HEK293 (cell line): Measurements from ENCODE around the gene LAMTOR2.

Source experiments
- BCL11A ChIP-seq: fragments of 450-650 bp; formaldehyde crosslinking; IDR thresholded peaks from 2 replicates; pipeline ENCODE4 v1.5.1; 2016; ENCODE audit warnings: low read depth, missing biosample characterization, missing genetic modification characterization
- MEIS1 ChIP-seq: sonication (generic); formaldehyde crosslinking; IDR thresholded peaks from 2 replicates; pipeline ENCODE4 v1.8.1; 2022; ENCODE audit warnings: missing genetic modification reagents, mild to moderate bottlenecking, borderline replicate concordance
- RBAK ChIP-seq: fragments of 450-650 bp; formaldehyde crosslinking; IDR thresholded peaks from 2 replicates; pipeline ENCODE4 v1.5.1; 2016; ENCODE audit warnings: missing biosample characterization, missing genetic modification characterization
- REST ChIP-seq: fragments of 450-650 bp; formaldehyde crosslinking; IDR thresholded peaks from 2 replicates; pipeline ENCODE4 v1.5.1; 2016; ENCODE audit warnings: missing biosample characterization, missing genetic modification characterization
- SP7 ChIP-seq: fragments of 450-650 bp; formaldehyde crosslinking; IDR thresholded peaks from 2 replicates; pipeline ENCODE4 v1.5.1; 2016; ENCODE audit warnings: missing biosample characterization, missing genetic modification characterization
- ZBTB20 ChIP-seq: fragments of 450-650 bp; formaldehyde crosslinking; IDR thresholded peaks from 2 replicates; pipeline ENCODE4 v1.5.1; 2016; ENCODE audit warnings: missing biosample characterization, missing genetic modification characterization
- ZBTB49 ChIP-seq: fragments of 450-650 bp; formaldehyde crosslinking; IDR thresholded peaks from 2 replicates; pipeline ENCODE4 v1.5.1; 2016; ENCODE audit warnings: missing biosample characterization, missing genetic modification characterization, low read depth
- ZBTB7A ChIP-seq: fragments of 450-650 bp; formaldehyde crosslinking; IDR thresholded peaks from 2 replicates; pipeline ENCODE4 v1.5.1; 2016; ENCODE audit warnings: low read depth, missing biosample characterization, missing genetic modification characterization
- ZBTB8A ChIP-seq: fragments of 450-650 bp; formaldehyde crosslinking; IDR thresholded peaks from 2 replicates; pipeline ENCODE4 v1.5.1; 2016; ENCODE audit warnings: missing biosample characterization, missing genetic modification characterization
- ZFHX2 ChIP-seq: fragments of 450-650 bp; formaldehyde crosslinking; conservative IDR thresholded peaks from 2 replicates; pipeline ENCODE4 v1.5.1; 2016; ENCODE audit warnings: missing biosample characterization, missing genetic modification characterization
- ZFP3 ChIP-seq: fragments of 450-650 bp; formaldehyde crosslinking; IDR thresholded peaks from 2 replicates; pipeline ENCODE4 v1.5.1; 2016; ENCODE audit warnings: low read depth, missing biosample characterization, missing genetic modification characterization
- ZFP69B ChIP-seq: fragments of 450-650 bp; formaldehyde crosslinking; IDR thresholded peaks from 2 replicates; pipeline ENCODE4 v1.5.1; 2016; ENCODE audit warnings: missing biosample characterization, missing genetic modification characterization
- ZNF132 ChIP-seq: fragments of 450-650 bp; formaldehyde crosslinking; IDR thresholded peaks from 2 replicates; pipeline ENCODE4 v1.5.1; 2017; ENCODE audit warnings: missing biosample characterization, missing genetic modification characterization, borderline replicate concordance
- ZNF148 ChIP-seq: fragments of 450-650 bp; formaldehyde crosslinking; IDR thresholded peaks from 2 replicates; pipeline ENCODE4 v1.5.0; 2017; ENCODE audit warnings: missing biosample characterization, missing genetic modification characterization, borderline replicate concordance
- ZNF354C ChIP-seq: fragments of 450-650 bp; formaldehyde crosslinking; IDR thresholded peaks from 2 replicates; pipeline ENCODE4 v1.5.1; 2016; ENCODE audit warnings: missing biosample characterization, missing genetic modification characterization, low read depth, borderline replicate concordance
- ZNF391 ChIP-seq: fragments of 450-650 bp; formaldehyde crosslinking; IDR thresholded peaks from 2 replicates; pipeline ENCODE4 v1.5.1; 2016; ENCODE audit warnings: low read depth, missing biosample characterization, missing genetic modification characterization, borderline replicate concordance
- ZNF449 ChIP-seq: fragments of 450-650 bp; formaldehyde crosslinking; IDR thresholded peaks from 2 replicates; pipeline ENCODE4 v1.5.1; 2017; ENCODE audit warnings: missing biosample characterization, mild to moderate bottlenecking, missing genetic modification characterization, moderate library complexity
- ZNF555 ChIP-seq: fragments of 450-650 bp; formaldehyde crosslinking; conservative IDR thresholded peaks from 2 replicates; pipeline ENCODE4 v1.5.1; 2017; ENCODE audit warnings: missing biosample characterization, mild to moderate bottlenecking, missing genetic modification characterization, inconsistent platforms
- ZNF654 ChIP-seq: fragments of 450-650 bp; formaldehyde crosslinking; IDR thresholded peaks from 2 replicates; pipeline ENCODE4 v1.5.1; 2016; ENCODE audit warnings: low read depth, missing biosample characterization, missing genetic modification characterization
- ZNF660 ChIP-seq: fragments of 450-650 bp; IDR thresholded peaks from 2 replicates; pipeline ENCODE4 v1.5.1; 2018; ENCODE audit warnings: missing biosample characterization, mild to moderate bottlenecking, missing genetic modification characterization
- ZNF768 ChIP-seq: fragments of 450-650 bp; formaldehyde crosslinking; IDR thresholded peaks from 2 replicates; pipeline ENCODE4 v1.5.1; 2018; ENCODE audit warnings: missing biosample characterization, mild to moderate bottlenecking, missing genetic modification characterization
- ZNF785 ChIP-seq: fragments of 450-650 bp; formaldehyde crosslinking; IDR thresholded peaks from 2 replicates; pipeline ENCODE4 v1.5.1; 2016; ENCODE audit warnings: missing biosample characterization, missing genetic modification characterization
- ZNF791 ChIP-seq: fragments of 450-650 bp; formaldehyde crosslinking; IDR thresholded peaks from 2 replicates; pipeline ENCODE4 v1.5.1; 2016; ENCODE audit warnings: missing biosample characterization, missing genetic modification characterization
- ZNF843 ChIP-seq: fragments of 450-650 bp; formaldehyde crosslinking; IDR thresholded peaks from 2 replicates; pipeline ENCODE4 v1.5.1; 2016; ENCODE audit warnings: missing biosample characterization, missing genetic modification characterization
- ZSCAN23 ChIP-seq: fragments of 450-650 bp; formaldehyde crosslinking; IDR thresholded peaks from 2 replicates; pipeline ENCODE4 v1.5.1; 2016; ENCODE audit warnings: missing biosample characterization, missing genetic modification characterization
- ZSCAN5A ChIP-seq: fragments of 450-650 bp; formaldehyde crosslinking; IDR thresholded peaks from 2 replicates; pipeline ENCODE4 v1.5.1; 2016; ENCODE audit warnings: missing biosample characterization, missing genetic modification characterization
- TF ChIP-seq, protein P1 (sequence below): fragments of 450-650 bp; formaldehyde crosslinking; IDR thresholded peaks from 2 replicates; pipeline ENCODE4 v1.5.1; 2016; ENCODE audit warnings: missing biosample characterization, missing genetic modification characterization

Gene LAMTOR2

GRCh38 chr1:156082309-156083091 lies 27.9 kb downstream of the LAMTOR2 start, which contains the start of gene MEX3A (continued):
- TF ChIP-seq ZNF785 (tag by site-specific recombination), result no peak
- no peak for TF ChIP-seq ZNF391
- TF ChIP-seq ZNF555 (tag by site-specific recombination), result no peak
- TF ChIP-seq ZBTB20, result peak; percentile 59
- TF ChIP-seq ZNF354C, result no peak
- no peak for TF ChIP-seq ZFHX2 (tag by site-specific recombination)
- TF ChIP-seq ZBTB7A (tag by site-specific recombination), result peak; percentile 87
- no peak for TF ChIP-seq REST (tag by site-specific recombination)
- TF ChIP-seq ZBTB8A (tag by site-specific recombination), result 0 out of 2 replicates have a peak, but pooled peaks have one; percentile 14
- no peak for TF ChIP-seq ZBTB49
- TF ChIP-seq ZSCAN23, result no peak
- no peak for TF ChIP-seq SP7 (tag by site-specific recombination)
- no peak for TF ChIP-seq ZSCAN5A (tag by site-specific recombination)
- TF ChIP-seq ZFP69B, result peak; percentile 47; the same call in 1 of the 2 replicates
- 0 out of 2 replicates have a peak, but pooled peaks have one; percentile 33 for TF ChIP-seq BCL11A (tag by site-specific recombination)
- TF ChIP-seq MEIS1 (CRISPR knock-in tag), result no peak
- no peak for TF ChIP-seq ZNF791
- TF ChIP-seq ZNF843, result no peak
- no peak for TF ChIP-seq ZFP3 (tag by site-specific recombination)
- no peak for TF ChIP-seq ZNF132
- no peak for TF ChIP-seq ZNF449 (tag by site-specific recombination)
- TF ChIP-seq ZNF148 (tag by site-specific recombination), result no peak
- no peak for TF ChIP-seq RBAK (tag by site-specific recombination)
- TF ChIP-seq ZNF768 (tag by site-specific recombination), result no peak
- no peak for TF ChIP-seq ZNF654 (tag by site-specific recombination)
- TF ChIP-seq, protein P1, sequence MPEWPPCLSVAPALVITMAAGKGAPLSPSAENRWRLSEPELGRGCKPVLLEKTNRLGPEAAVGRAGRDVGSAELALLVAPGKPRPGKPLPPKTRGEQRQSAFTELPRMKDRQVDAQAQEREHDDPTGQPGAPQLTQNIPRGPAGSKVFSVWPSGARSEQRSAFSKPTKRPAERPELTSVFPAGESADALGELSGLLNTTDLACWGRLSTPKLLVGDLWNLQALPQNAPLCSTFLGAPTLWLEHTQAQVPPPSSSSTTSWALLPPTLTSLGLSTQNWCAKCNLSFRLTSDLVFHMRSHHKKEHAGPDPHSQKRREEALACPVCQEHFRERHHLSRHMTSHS (tag by site-specific recombination), result no peak
- peak; percentile 69; the same call in 1 of the 2 replicates for TF ChIP-seq ZNF660 (tag by site-specific recombination)
